Calu3 (cell line): ENCODE results near the gene RPL38. TPM values are rescaled to one million over a fixed set of nuclear protein-coding genes. Genes with fewer than 3 reads are reported as not detected.

Source experiments
- BruUV-seq: library from RNA; stranded (reverse); fragments of 400-500 nt; replicated peaks from 2 replicates; lab custom pipeline; 2021; lab: Mats Ljungman, UMichigan
- CTCF ChIA-PET: fragments of 300-600 bp; sonication (Branson Sonifier 250); formaldehyde crosslinking; loops from one replicate; lab custom pipeline; 2022; ENCODE audit warnings: antibody characterized with exemption; lab: Charles Lee
- DNase-seq: peaks from one replicate; pipeline ENCODE4 v3.0.0; 2022
- H3K27ac Mint-ChIP-seq: one replicate; pipeline ENCODE4 v1.8.0; 2022; ENCODE audit warnings: mixed read lengths; ENCODE audit not compliant: unreplicated experiment
- H3K27me3 Mint-ChIP-seq: one replicate; pipeline ENCODE4 v1.8.0; 2022; ENCODE audit warnings: mixed read lengths; ENCODE audit not compliant: unreplicated experiment
- H3K36me3 Mint-ChIP-seq: one replicate; pipeline ENCODE4 v1.8.0; 2022; ENCODE audit warnings: mild to moderate bottlenecking, moderate library complexity, mixed read lengths; ENCODE audit not compliant: insufficient read depth, unreplicated experiment
- H3K4me1 Mint-ChIP-seq: one replicate; pipeline ENCODE4 v1.8.0; 2022; ENCODE audit warnings: mild to moderate bottlenecking, low read depth, mixed read lengths; ENCODE audit not compliant: unreplicated experiment
- H3K4me3 Mint-ChIP-seq: one replicate; pipeline ENCODE4 v1.8.0; 2022; ENCODE audit warnings: mild to moderate bottlenecking, low read depth, moderate library complexity, mixed read lengths; ENCODE audit not compliant: unreplicated experiment
- H3K9me3 Mint-ChIP-seq: one replicate; pipeline ENCODE4 v1.8.0; 2022; ENCODE audit warnings: low read depth, mixed read lengths; ENCODE audit not compliant: unreplicated experiment
- CTCF ChIP-seq: fragments of 200-600 bp; IDR thresholded peaks from one replicate; pipeline ENCODE4 v1.8.0; 2022; ENCODE audit warnings: antibody characterized with exemption; ENCODE audit not compliant: unreplicated experiment
- intact Hi-C: fragments of 100-400 bp; cut with micrococcal nuclease; formaldehyde crosslinking; loops from one replicate; pipeline ENCODE4 v1.10.0; 2022; ENCODE audit not compliant: unreplicated experiment
- total RNA-seq: library from RNA; stranded (reverse); gene quantifications from 2 replicates; pipeline ENCODE4 v1.2.3, GENCODE V29; 2022

Gene RPL38
- total RNA-seq, 1 experiment from 2014 or later: 725 TPM

- intact Hi-C loops: loop anchor here (5.0 kb wide), 1 partner anchor 71 kb away; no protein-coding TSS in a partner anchor
- Mint-ChIP-seq H3K4me1 (peaks cover 13% of the 10 kb centered on the region), H3K27me3 (peaks cover 43% of the 10 kb centered on the region), H3K9me3 (no peaks in the 10 kb centered on the region), H3K4me3 (no peak overlapping the region), H3K27ac (peak overlapping the region; percentile 53), H3K36me3 (peaks cover 62% of the 10 kb centered on the region)
- CTCF ChIA-PET: interaction anchor here (0.8 kb wide), 1 partner anchor 85 kb away, joined by 3 read pairs; no protein-coding TSS in a partner anchor
- no peak for DNase-seq
- BruUV-seq: no TSS peak
- TF ChIP-seq CTCF: no peak
These were observed 7.8 kb downstream of the RPL38 start for GRCh38 chr17:74211141-74211911.

- peaks cover 8% of the 10 kb centered on the region for H3K4me1 Mint-ChIP-seq
- H3K4me3 Mint-ChIP-seq: peak overlapping the region; percentile 70
- no TSS peak for BruUV-seq
- H3K27me3 Mint-ChIP-seq: peaks cover 48% of the 10 kb centered on the region
- peak overlapping the region; percentile 53 for H3K27ac Mint-ChIP-seq
- peaks cover 57% of the 10 kb centered on the region for H3K36me3 Mint-ChIP-seq
- no peaks in the 10 kb centered on the region for H3K9me3 Mint-ChIP-seq
- CTCF ChIA-PET: no interaction called here
- no peak for TF ChIP-seq CTCF
- intact Hi-C loops: loop anchor here (5.0 kb wide), 1 partner anchor 70 kb away; no protein-coding TSS in a partner anchor
- no peak for DNase-seq
These were observed 8.4 kb downstream of the RPL38 start for GRCh38 chr17:74211912-74212208.

- BruUV-seq: no TSS peak
- H3K27ac Mint-ChIP-seq: peak overlapping the region; percentile 56
- peaks cover 8% of the 10 kb centered on the region for H3K4me1 Mint-ChIP-seq
- DNase-seq: no peak
- H3K4me3 Mint-ChIP-seq: peak overlapping the region; percentile 70
- CTCF ChIA-PET: interaction anchor here (1.1 to 1.4 kb wide), 2 partner anchors 13 to 84 kb away, joined by 3 to 7 read pairs; no protein-coding TSS in a partner anchor
- H3K27me3 Mint-ChIP-seq: peaks cover 53% of the 10 kb centered on the region
- no peak for TF ChIP-seq CTCF
- intact Hi-C loops: loop anchor here (5.0 kb wide), 1 partner anchor 70 kb away; no protein-coding TSS in a partner anchor
- no peaks in the 10 kb centered on the region for H3K9me3 Mint-ChIP-seq
- peaks cover 52% of the 10 kb centered on the region for H3K36me3 Mint-ChIP-seq
These were observed 8.9 kb downstream of the RPL38 start for GRCh38 chr17:74212209-74212912.

GRCh38 chr17:74212913-74213791, 9.7 kb downstream of the RPL38 start, which contains the start of gene TTYH2:
TTYH2 (plus strand) TSS chr17:74213571; CDS start chr17:74213588, 17 bp downstream.
- BruUV-seq: no TSS peak
- H3K9me3 Mint-ChIP-seq: no peaks in the 10 kb centered on the region
- intact Hi-C loops: loop anchor here (5.0 kb wide), 1 partner anchor 69 kb away; no protein-coding TSS in a partner anchor
- TF ChIP-seq CTCF: no peak
- H3K4me3 Mint-ChIP-seq: peak within 1 kb of the TSS; percentile 70
- peaks cover 50% of the 10 kb centered on the region for H3K36me3 Mint-ChIP-seq
- CTCF ChIA-PET: interaction anchor here (1.1 to 1.4 kb wide), 2 partner anchors 13 to 83 kb away, joined by 3 to 7 read pairs; no protein-coding TSS in a partner anchor
- peak within 1 kb of the TSS; percentile 56 for H3K27ac Mint-ChIP-seq
- DNase-seq: peak; percentile 82
- H3K4me1 Mint-ChIP-seq: peaks cover 8% of the 10 kb centered on the region
- H3K27me3 Mint-ChIP-seq: peaks cover 61% of the 10 kb centered on the region
